C4-2B (cell line): ENCODE results near the gene ATG2B.

ENCODE experiments used
- ZFX ChIP-seq: fragments of 450-650 bp; IDR thresholded peaks from 2 replicates; pipeline ENCODE4 v1.6.1; 2017
- TF ChIP-seq, protein P1 (sequence below): fragments of 450-650 bp; conservative IDR thresholded peaks from 2 replicates; pipeline ENCODE4 v1.5.1; 2017; ENCODE audit warnings: mild to moderate bottlenecking

DNA sequence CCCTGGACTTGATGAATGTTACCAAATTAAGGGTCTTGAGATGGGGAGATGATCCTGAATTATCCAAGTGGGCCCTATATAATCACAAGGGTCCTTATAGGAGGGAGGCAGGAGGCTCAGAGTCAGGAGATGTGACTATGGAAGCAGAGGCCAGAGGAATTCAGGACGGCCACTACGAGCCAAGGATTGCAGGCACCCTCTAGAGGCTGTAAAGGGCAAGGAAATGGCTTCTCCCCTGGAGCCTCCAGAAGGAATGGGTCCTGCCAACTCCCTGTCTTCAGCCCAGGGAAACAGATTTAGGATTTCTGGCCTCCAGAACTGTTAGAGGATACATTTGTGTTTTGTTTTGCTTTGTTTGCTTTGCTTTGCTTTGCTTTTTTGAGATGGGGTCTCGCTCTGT, 98.3 kb downstream of the ATG2B start:
- TF ChIP-seq, protein P1, sequence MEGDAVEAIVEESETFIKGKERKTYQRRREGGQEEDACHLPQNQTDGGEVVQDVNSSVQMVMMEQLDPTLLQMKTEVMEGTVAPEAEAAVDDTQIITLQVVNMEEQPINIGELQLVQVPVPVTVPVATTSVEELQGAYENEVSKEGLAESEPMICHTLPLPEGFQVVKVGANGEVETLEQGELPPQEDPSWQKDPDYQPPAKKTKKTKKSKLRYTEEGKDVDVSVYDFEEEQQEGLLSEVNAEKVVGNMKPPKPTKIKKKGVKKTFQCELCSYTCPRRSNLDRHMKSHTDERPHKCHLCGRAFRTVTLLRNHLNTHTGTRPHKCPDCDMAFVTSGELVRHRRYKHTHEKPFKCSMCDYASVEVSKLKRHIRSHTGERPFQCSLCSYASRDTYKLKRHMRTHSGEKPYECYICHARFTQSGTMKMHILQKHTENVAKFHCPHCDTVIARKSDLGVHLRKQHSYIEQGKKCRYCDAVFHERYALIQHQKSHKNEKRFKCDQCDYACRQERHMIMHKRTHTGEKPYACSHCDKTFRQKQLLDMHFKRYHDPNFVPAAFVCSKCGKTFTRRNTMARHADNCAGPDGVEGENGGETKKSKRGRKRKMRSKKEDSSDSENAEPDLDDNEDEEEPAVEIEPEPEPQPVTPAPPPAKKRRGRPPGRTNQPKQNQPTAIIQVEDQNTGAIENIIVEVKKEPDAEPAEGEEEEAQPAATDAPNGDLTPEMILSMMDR: peak; percentile 24
- no peak for TF ChIP-seq ZFX
